CD4-positive, alpha-beta T cell (primary cell): ENCODE measurements around the gene C6orf136. TPM values are rescaled to one million over a fixed set of nuclear protein-coding genes. Genes with fewer than 3 reads are reported as not detected.
"Not testable (repeated sequence)": the region's sequence is repeated elsewhere in the genome, so short reads cannot be mapped to it uniquely, and the experiment has no call there.

Source experiments
- ATAC-seq: fragments of 200-7000 bp; cut with Tn5 transposase; one replicate; pipeline ENCODE4 v1.10.0; 2022; ENCODE audit warnings: mild to moderate bottlenecking; ENCODE audit not compliant: poor library complexity
- CTCF ChIA-PET: fragments of 350-600 bp; sonication (Branson Sonifier 250); formaldehyde crosslinking; loops from one replicate; lab custom pipeline; 2021; ENCODE audit warnings: antibody characterized with exemption, inconsistent platforms; lab: Charles Lee
- POLR2A ChIA-PET: fragments of 350-600 bp; sonication (Branson Sonifier 250); formaldehyde crosslinking; loops from one replicate; lab custom pipeline; 2021; ENCODE audit warnings: antibody characterized with exemption, inconsistent platforms; lab: Charles Lee
- DNase-seq, 14 experiments: peaks; one replicate each; pipeline ENCODE4 v3.0.0-alpha.2; 2013 to 2020; ENCODE audit warnings: mixed read lengths in 2 of 14
- H3K27ac ChIP-seq, 2 donors: one replicate each; pipeline versions ENCODE4 v1.5.1 to v1.7.0; 2013; ENCODE audit warnings: low read length in 2 of 2, low read depth in 1 of 2, mild to moderate bottlenecking in 1 of 2
- H3K27me3 ChIP-seq, 2 experiments: 1 replicate in 1 of 2; 2 replicates in 1 of 2; pipeline versions ENCODE4 v1.6.1 to v1.7.0; 2013; ENCODE audit warnings: low read length in 2 of 2, control low read depth in 1 of 2, mild to moderate bottlenecking in 1 of 2, moderate library complexity in 1 of 2; ENCODE audit not compliant: insufficient read depth in 2 of 2, control insufficient read depth in 1 of 2
- H3K36me3 ChIP-seq: one replicate; pipeline ENCODE4 v1.6.1; 2013; ENCODE audit warnings: low read length, control low read depth; ENCODE audit not compliant: insufficient read depth
- H3K4me1 ChIP-seq: one replicate; pipeline ENCODE4 v1.6.1; 2013; ENCODE audit warnings: low read length, control low read depth; ENCODE audit not compliant: insufficient read depth
- H3K4me3 ChIP-seq: one replicate; pipeline ENCODE4 v1.5.1; 2013; ENCODE audit warnings: mild to moderate bottlenecking, low read length, moderate library complexity
- H3K9me3 ChIP-seq, 2 experiments: 1 replicate in 1 of 2; 2 replicates in 1 of 2; pipeline versions ENCODE4 v1.6.1 to v1.7.0; 2013; ENCODE audit warnings: low read length in 2 of 2, mild to moderate bottlenecking in 2 of 2, control low read depth in 1 of 2, moderate library complexity in 1 of 2; ENCODE audit not compliant: control insufficient read depth in 1 of 2, insufficient read depth in 1 of 2
- H3K27ac Mint-ChIP-seq: one replicate; pipeline ENCODE4 v1.8.0; 2020; ENCODE audit warnings: mixed read lengths
- H3K27me3 Mint-ChIP-seq: one replicate; pipeline ENCODE4 v1.8.0; 2021; ENCODE audit warnings: mixed read lengths
- H3K36me3 Mint-ChIP-seq: one replicate; pipeline ENCODE4 v1.8.0; 2021; ENCODE audit warnings: low read depth, mixed read lengths
- H3K4me1 Mint-ChIP-seq: one replicate; pipeline ENCODE4 v1.8.0; 2021; ENCODE audit warnings: low read depth, mixed read lengths
- H3K4me3 Mint-ChIP-seq: one replicate; pipeline ENCODE4 v1.8.0; 2020; ENCODE audit warnings: mild to moderate bottlenecking, mixed read lengths
- H3K9me3 Mint-ChIP-seq: one replicate; pipeline ENCODE4 v1.8.0; 2020; ENCODE audit warnings: mixed read lengths
- intact Hi-C, 2 experiments: fragments of 100-400 bp; cut with DNase I in 1 of 2; cut with micrococcal nuclease in 1 of 2; formaldehyde crosslinking; loops; one replicate each; pipeline versions ENCODE4 v1.15.1 to v1.9.0; 2023 to 2025; cut with DNase I, micrococcal nuclease
- total RNA-seq, 174 experiments: library from RNA in 2 of 174; stranded (reverse) in 2 of 174; gene quantifications; one replicate each; pipeline ENCODE4 v1.2.3 and lab custom pipeline; 2021 to 2026
- TF ChIP-seq, protein P1 (sequence below): fragments of 200-600 bp; IDR thresholded peaks from one replicate; pipeline ENCODE4 v1.8.0; 2022; ENCODE audit warnings: antibody characterized with exemption, mild to moderate bottlenecking

C6orf136 gene
- total RNA-seq, 2 experiments from 2014 or later: 20.3 to 21.7 TPM

DNA sequence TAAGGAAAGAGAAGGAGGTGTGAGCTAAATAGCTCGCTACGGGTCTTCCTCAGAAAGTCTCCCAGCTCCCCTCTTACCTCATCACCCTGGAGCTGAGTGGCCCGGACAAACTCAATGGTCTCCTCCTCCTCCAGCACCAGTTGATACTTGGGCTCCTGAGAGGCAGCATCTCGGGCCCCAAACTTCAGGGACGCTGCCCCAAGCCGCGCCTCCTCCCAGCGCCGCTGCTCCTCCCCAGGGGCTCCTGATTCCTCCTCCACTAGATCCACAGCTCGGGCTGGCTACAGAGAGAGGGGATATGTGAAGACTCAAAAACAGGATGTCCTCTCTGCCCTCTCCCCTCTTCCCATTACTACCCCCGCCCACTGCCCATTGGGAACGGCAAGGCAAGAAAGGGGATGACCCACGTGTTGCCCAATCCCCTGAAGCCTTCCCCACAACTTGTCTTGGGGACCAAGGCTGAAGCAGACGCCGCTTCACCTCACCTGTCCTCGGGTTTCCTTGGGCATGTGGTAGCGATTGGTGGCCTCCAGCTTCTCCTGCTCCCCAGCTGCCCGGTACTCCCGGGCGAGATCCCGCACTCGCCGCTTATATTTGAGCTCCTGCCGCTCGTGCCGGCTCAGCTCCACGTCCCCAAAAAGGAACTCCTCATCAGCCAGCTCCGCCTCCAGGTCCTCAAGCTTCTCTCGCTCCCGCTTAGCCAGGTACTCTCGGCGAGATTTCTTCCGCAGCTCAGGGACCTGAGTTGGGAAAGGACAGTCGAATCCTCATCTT, 18.2 kb downstream of the C6orf136 start:
- TF ChIP-seq, protein P1, sequence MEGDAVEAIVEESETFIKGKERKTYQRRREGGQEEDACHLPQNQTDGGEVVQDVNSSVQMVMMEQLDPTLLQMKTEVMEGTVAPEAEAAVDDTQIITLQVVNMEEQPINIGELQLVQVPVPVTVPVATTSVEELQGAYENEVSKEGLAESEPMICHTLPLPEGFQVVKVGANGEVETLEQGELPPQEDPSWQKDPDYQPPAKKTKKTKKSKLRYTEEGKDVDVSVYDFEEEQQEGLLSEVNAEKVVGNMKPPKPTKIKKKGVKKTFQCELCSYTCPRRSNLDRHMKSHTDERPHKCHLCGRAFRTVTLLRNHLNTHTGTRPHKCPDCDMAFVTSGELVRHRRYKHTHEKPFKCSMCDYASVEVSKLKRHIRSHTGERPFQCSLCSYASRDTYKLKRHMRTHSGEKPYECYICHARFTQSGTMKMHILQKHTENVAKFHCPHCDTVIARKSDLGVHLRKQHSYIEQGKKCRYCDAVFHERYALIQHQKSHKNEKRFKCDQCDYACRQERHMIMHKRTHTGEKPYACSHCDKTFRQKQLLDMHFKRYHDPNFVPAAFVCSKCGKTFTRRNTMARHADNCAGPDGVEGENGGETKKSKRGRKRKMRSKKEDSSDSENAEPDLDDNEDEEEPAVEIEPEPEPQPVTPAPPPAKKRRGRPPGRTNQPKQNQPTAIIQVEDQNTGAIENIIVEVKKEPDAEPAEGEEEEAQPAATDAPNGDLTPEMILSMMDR: no peak
- no peak overlapping the region for H3K4me3 ChIP-seq
- CTCF ChIA-PET: no interaction called here
- peaks cover 12% of the 10 kb centered on the region for H3K4me1 Mint-ChIP-seq
- H3K9me3 ChIP-seq: no peaks in the 10 kb centered on the region
- H3K36me3 ChIP-seq: peaks cover 74% of the 10 kb centered on the region
- no peak overlapping the region for H3K27ac Mint-ChIP-seq
- intact Hi-C loops: no loop called here
- H3K27ac ChIP-seq: no peak overlapping the region
- peaks cover 74% of the 10 kb centered on the region for H3K36me3 Mint-ChIP-seq
- H3K4me1 ChIP-seq: no peaks in the 10 kb centered on the region
- DNase-seq (no peak), ATAC-seq (no peak)
- H3K27me3 ChIP-seq: no peaks in the 10 kb centered on the region
- no peaks in the 10 kb centered on the region for H3K9me3 Mint-ChIP-seq
- H3K4me3 Mint-ChIP-seq: no peak overlapping the region
- POLR2A ChIA-PET: interaction anchor here (0.6 to 1.0 kb wide), 3 partner anchors 47 to 1346 kb away, joined by 3 to 4 read pairs (median 3); partner anchors contain the start of genes MDC1 and MRPS18B
- H3K27me3 Mint-ChIP-seq: no peaks in the 10 kb centered on the region

DNA sequence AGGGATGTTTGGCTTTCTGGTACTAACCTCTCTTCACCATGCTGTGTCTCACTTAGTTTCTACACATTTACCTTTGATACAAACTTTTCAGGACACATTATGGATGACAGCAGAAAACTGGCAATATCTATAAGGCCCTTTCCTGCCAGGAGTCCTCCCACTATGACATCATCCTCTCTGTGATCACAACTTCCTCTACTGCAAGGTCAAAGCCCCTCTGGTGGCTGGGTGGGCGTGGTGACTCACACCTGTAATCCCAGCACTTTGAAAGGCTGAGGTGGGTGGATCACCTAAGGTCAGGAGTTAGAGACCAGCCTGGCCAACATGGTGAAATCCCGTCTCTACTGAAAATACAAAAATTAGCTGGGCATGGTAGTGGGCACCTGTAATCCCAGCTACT, 19.4 kb downstream of the C6orf136 start:
- Mint-ChIP-seq H3K36me3 (peaks cover 80% of the 10 kb centered on the region), H3K4me1 (peaks cover 23% of the 10 kb centered on the region)
- H3K4me3 ChIP-seq, H3K27me3 Mint-ChIP-seq, CTCF ChIA-PET, H3K4me1 ChIP-seq, ATAC-seq, H3K27me3 ChIP-seq, DNase-seq, H3K9me3 ChIP-seq, H3K4me3 Mint-ChIP-seq, intact Hi-C loops, H3K9me3 Mint-ChIP-seq, H3K27ac Mint-ChIP-seq, H3K27ac ChIP-seq: not testable (repeated sequence)
- POLR2A ChIA-PET: interaction anchor here (0.6 to 1.0 kb wide), 2 partner anchors 51 to 165 kb away, joined by 3 read pairs; partner anchors contain the start of gene MDC1
- H3K36me3 ChIP-seq: peaks cover 78% of the 10 kb centered on the region

DNA sequence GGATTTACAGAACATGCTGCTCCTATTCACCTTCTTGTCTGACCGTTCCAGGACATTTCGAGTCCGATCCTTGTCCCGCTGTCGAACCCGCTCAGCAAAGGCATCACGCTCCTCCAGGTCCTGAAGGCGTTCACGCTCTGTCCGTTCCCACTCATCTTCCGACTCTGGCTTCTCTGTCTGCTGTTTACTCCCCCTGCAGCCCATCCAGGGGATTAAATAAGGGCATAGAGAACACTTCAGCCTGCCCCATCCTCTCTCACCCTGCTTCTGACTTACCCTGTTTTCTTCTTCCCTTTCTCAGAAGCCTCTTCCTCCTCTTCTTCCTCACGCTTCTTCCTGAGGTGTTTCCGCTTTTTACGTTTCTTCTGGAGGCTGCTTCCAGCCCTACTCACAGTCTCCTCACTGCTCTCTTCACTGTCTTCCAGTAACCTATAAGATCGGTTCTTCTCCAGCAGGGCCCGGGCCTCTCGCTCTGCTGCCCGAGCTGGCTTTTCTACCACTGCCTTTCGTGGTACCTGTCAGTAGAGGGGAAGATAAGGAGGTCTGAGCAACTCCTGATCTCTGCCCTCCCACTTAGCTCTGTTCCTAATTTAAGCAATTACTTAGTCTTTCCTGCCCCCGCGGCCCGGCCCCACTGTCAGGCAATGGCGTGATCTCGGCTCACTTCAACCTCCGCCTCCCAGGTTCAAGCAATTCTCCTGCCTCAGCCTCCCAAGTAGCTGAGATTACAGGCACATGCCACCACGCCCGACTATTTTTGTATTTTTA, 24.0 kb downstream of the C6orf136 start:
- Mint-ChIP-seq H3K27ac (peak overlapping the region; percentile 25), H3K27me3 (no peaks in the 10 kb centered on the region), H3K4me1 (peaks cover 45% of the 10 kb centered on the region), H3K36me3 (peaks cover 56% of the 10 kb centered on the region), H3K9me3 (no peaks in the 10 kb centered on the region), H3K4me3 (peak overlapping the region; percentile 87)
- DNase-seq (peak in 1 of 14 experiments; percentile 39), ATAC-seq (no peak)
- TF ChIP-seq, protein P1: no peak
- Histone ChIP-seq H3K27me3 (no peaks in the 10 kb centered on the region), H3K36me3 (peaks cover 41% of the 10 kb centered on the region), H3K27ac (no peak overlapping the region), H3K4me1 (peaks cover 18% of the 10 kb centered on the region), H3K4me3 (no peak overlapping the region), H3K9me3 (no peaks in the 10 kb centered on the region)
- intact Hi-C loops: loop anchor here (5.0 kb wide), 3 partner anchors 44 to 129 kb away; partner anchors contain the start of genes ATAT1 (in 1 of the 2), MRPS18B (in 1 of the 2) and PPP1R10 (in 1 of the 2)
- ChIA-PET CTCF (interaction anchor here (1.6 to 15.4 kb wide), 3 partner anchors 8 to 189 kb away, joined by 4 to 526 read pairs (median 11); partner anchors contain the start of genes MDC1 and TUBB), POLR2A (interaction anchor here (2.3 kb wide), 1 partner anchor 129 kb away, joined by 13 read pairs; no protein-coding TSS in a partner anchor)
